ENCODE results near the gene PDIA2.

DNA sequence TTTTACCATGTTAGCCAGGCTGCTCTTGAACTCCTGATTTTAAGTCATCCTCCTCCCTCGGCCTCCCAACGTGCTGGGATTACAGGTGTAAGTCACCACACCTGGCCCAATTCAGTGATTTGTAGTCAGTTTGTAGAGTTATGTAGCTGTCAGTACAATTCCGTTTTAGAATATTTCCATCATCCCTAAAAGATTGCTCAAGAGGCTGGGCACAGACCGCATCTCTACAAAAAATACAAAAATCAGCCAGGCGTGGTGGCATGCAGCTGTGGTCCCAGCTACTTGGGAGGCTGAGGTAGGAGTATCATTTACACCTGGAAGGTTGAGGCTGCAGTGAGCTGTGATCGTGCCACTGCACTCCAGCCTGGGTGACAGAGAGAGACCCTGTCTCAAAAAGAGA lies 27.8 kb upstream of the PDIA2 start:
- TF ChIP-seq, protein P1, sequence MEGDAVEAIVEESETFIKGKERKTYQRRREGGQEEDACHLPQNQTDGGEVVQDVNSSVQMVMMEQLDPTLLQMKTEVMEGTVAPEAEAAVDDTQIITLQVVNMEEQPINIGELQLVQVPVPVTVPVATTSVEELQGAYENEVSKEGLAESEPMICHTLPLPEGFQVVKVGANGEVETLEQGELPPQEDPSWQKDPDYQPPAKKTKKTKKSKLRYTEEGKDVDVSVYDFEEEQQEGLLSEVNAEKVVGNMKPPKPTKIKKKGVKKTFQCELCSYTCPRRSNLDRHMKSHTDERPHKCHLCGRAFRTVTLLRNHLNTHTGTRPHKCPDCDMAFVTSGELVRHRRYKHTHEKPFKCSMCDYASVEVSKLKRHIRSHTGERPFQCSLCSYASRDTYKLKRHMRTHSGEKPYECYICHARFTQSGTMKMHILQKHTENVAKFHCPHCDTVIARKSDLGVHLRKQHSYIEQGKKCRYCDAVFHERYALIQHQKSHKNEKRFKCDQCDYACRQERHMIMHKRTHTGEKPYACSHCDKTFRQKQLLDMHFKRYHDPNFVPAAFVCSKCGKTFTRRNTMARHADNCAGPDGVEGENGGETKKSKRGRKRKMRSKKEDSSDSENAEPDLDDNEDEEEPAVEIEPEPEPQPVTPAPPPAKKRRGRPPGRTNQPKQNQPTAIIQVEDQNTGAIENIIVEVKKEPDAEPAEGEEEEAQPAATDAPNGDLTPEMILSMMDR (IDR thresholded peaks at IDR 0.05): no peak
- TF ChIP-seq POLR2A (IDR thresholded peaks at IDR 0.05): no peak
- TF ChIP-seq POLR2AphosphoS5 (IDR thresholded peaks at IDR 0.05): no peak
